GM20431 (cell line): ENCODE data around the gene THEM5.

Source experiments
- in situ Hi-C: fragments of 300-500 bp; cut with MseI, MboI; formaldehyde crosslinking; loops from one replicate; pipeline ENCODE4 v1.15.0; 2020; ENCODE audit warnings: low sequenced_read_pairs; ENCODE audit not compliant: unreplicated experiment

Gene THEM5

DNA sequence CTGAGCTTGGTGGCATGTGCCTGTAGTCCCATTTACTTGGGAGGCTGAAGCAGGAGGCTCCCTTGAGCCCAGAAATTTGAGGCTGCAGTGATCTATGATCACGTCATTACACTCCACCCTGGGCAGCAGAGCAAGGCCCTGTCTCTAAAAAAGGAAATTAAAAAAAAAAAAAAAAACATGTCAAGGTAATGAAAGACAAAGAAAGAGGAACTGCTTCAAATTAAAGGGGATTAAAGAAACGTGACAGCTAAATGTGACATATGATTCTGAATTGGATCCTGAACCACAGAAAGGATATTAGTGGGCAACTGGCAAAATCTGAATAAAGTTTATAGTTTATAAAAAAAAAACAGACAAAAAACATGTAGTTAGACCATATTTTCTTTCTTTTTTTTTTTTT lies 10.1 kb downstream of the THEM5 start:
- in situ Hi-C loops = no loop called here

DNA sequence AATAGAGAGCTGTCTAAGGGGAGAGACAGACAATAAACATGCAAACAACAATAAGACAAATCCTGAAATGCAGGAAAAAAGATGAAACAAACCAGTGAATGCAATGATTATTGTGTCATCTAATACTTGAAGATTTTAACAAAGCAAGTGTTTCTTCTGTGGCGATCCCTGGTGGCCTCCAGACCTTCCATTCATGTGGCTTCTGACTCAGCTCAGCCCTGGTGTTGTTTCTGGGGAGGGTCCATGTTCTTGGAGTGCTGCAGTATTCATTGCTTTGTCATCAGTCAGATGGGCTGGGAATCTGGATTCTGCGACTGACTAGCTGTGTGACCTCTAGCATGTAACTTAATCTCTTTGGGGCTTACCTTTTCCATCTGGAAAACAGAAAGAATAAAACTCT lies 12.4 kb downstream of the THEM5 start:
- in situ Hi-C loops = no loop called here

DNA sequence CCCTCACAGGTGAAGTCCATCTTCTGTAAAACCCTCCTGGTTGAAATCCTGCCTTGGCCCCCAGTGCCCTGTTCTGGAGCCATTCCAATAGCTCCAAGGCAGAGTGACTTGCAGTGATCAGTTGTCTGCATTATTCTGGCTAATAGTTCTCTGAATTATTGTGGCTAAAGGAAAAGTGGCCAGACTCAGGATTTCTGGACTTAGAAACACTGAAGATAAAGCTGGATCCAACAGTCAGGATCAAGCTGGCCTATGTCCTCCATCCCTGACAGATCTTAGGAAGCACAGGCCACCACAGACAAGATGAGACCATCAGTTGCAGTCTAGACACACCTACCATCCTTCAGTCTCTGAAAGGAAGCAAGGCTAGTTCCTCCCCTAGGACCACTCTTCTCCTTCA lies 13.1 kb downstream of the THEM5 start:
- in situ Hi-C loops = no loop called here

DNA sequence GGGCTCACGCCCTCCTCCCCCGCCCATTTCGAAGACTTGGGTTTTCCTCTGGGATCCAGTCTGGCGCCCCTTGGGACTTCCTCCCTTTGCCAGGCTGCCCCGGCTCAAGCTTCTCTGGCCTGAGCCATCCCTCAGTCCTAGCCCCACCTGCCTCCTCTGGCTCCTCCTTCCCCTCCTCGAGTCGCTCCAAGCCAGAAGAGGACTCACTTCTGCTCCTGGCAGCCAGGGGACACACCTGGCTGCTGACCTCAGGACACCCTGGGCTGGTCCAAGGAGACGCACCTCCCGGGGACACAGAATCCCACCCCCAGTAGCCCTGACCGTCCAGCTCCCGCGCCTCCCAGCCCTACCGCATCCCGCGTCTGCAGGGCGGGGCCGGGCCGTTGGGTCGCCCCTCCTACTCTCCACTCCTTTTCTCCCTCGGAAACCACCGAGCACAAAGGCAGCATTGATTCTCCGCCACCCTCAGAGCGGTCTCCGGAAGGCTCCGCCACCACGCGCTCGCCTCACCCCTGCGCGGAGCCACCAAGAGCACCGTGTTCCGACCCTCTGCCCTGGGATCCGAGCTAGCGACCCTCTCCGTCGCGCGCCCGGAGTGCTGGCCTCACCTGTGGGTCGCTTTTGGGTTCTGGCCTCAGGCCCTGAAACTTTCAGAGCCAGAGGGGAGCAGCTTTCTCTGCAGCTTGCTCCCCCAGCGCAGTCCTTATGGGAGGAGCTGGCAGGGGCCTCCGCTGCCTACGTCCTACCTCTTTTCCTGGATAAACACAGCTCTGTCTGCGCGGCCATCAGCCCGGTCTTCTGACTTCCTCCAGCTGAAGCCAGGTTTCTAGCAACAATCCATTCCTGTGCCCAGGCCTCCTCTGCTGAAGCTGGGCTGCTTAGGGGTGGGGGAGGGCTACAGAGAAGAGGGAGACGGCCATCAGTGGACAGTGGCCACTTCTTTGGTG lies 13.8 kb downstream of the THEM5 start, which contains the start of gene C2CD4D:
TSS of gene C2CD4D (minus strand) at position 364 of the 947 bp plus-strand sequence. CDS start 831 bp downstream, outside the sequence.
- in situ Hi-C loops = no loop called here

DNA sequence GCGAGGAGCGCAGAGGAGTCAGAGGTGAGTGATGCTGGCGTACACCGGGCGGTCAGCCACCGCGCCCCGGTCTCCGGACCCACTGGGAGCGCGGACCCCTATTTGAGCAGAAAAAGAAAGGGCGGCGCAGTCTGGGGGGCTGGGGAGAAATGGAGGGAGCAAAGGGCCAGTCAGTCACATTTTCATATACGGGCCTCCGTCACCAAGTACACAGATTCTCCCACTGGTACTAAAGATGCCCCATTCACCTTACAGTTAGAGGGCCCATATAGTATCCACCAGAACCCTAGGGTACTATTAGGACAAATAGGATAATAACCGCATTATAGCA lies 14.5 kb downstream of the THEM5 start:
- in situ Hi-C loops = no loop called here

DNA sequence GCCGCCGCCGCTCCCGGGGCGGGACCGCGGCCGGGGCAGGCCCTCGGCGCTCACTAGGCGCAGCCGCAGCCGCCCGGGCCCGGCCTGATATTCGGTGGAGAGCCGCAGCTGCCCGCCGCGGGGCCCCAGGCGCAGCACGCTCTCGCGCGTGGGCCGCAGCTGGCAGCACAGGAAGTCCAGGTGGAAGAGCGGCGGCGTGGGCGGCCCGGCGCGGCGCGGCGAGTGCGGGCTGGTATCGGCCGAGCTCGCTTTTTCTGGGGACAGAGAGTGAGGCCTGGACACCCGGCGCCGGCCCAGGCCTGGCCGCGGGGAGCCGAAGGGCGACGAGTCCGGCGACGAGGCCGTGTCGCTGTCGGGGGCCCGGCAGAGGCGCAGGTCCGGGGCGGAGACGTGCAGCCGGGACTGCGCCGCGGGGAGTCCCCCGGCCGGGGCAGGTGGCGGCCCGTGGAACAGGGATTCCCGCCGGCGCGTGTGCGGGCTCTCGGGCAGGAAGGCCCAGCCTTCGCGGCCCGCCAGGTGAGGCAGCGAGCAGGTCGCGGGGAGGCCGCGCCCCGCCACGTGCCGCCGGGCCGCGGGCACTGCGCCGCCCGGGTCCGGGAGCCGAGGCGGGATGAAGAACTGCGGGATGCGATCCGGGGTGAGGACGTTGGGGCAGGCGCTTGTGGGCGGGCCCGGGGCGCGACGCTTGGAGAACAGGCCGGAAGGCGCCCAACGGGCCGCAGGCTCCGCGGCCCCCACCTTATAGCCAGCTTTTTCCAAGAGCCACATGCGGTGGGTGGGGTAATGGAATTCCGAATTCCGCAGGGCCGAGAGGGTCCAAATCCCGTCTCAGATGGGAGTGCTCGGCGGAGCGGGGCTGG lies 15.1 kb downstream of the THEM5 start:
- in situ Hi-C loops = no loop called here

DNA sequence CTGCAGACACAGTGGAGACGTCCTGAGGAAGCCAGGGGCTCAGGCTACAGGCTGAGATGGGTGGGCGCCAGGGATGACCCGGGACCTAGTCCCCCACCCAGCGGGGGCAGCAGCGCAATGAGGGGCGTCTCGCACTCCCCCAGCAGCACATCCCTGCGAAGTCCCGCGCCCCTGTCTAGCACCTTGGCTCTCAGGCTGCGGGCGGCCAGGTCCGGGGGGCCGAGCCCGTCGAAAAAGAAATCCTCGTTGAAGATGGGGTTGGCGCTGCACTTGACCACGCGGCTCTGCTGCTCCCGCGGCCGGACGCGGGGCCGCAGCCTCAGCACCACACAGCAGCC lies 15.7 kb downstream of the THEM5 start:
- in situ Hi-C loops = no loop called here

DNA sequence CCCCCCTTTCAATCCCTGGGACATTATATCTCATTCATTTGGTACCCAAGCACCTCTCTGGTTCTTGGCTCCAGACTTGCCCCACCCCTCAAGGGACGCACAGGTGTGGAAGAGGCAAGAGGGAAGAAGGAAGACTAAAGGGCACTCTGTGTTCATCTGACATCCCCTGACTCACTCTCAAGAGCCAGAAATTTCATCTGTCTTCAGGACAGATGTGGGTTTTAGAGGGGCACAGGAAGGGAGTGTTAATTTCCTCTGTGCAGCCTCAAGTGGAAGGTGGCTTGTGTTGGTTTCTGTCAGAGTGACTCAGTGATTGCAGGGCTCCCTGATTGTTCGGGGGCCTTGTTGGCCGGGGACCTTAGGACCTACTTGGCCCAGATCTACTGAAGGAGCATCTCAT lies 16.3 kb downstream of the THEM5 start:
- in situ Hi-C loops = no loop called here

DNA sequence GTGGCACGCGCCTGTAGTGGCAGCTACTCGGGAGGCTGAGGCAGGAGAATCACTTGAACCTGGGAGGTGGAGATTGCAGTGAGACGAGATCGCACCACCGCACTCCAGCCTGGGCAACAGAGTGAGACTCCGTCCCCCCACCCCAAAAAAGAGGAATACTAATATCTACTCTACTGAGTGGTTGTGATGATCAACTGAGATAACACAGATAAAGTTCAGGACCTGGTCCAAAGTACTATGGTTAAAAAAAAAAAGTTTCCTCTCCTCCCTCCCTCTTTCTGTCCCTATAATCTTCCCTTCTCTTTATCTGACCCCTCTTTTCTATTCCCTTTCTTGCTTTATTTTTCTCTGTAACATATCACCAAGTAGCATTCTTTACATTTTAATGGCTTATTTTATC lies 17.9 kb downstream of the THEM5 start:
- in situ Hi-C loops = no loop called here

DNA sequence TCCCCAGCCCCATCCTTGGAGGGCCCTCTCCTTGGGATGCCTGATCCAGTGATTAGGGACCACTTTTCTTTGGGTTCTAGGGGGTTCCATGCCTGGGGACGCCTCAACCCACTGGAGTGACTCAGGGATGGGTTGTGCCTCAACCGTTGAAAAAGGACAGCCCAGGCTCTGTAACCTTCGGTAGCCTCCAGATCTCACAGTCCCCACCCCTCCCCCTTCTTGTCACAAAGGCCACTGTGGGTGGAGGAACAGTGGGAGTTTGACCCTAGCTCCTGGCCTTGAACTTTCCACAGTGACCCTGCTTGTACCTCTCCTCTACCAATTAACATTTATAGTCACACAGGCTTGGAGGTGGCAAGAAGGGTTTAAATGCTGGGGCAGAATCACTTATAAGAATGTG lies 19.3 kb downstream of the THEM5 start:
- in situ Hi-C loops = no loop called here

DNA sequence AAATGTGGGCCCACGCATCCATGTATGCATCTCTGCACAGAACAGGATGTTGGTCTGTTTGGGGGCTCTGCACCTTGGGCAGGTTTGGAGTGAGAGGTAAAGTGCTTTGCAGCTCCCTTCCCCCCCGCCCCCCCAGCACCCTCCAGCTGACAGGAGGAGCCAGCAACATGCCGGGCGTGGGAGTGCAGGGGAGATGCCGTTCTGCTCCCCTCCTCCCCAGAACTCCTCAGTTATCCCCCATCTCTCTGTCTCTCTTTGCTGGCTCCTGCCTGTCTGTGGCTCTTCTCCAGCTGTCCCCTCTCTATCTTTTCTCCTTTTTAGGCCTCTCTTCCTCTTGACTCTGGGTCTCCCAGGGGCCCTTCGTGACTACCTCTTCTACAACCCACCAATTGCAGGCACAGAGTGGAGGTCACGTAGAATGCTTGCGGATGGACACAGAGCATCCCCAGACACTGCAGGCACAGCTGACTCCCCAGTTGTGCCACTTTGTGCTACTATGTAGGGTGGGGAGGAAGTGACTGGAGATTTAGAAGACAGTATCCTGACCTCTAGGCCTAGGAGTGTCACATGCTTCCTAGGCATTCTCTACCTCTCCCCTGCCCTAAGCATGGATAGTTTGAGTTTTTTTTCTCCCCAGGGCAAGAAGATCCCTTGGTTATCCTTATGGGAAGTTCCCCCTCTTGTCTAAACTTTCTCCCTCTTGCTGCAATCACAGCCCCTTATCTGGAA lies 20.2 kb downstream of the THEM5 start:
- in situ Hi-C loops = no loop called here

DNA sequence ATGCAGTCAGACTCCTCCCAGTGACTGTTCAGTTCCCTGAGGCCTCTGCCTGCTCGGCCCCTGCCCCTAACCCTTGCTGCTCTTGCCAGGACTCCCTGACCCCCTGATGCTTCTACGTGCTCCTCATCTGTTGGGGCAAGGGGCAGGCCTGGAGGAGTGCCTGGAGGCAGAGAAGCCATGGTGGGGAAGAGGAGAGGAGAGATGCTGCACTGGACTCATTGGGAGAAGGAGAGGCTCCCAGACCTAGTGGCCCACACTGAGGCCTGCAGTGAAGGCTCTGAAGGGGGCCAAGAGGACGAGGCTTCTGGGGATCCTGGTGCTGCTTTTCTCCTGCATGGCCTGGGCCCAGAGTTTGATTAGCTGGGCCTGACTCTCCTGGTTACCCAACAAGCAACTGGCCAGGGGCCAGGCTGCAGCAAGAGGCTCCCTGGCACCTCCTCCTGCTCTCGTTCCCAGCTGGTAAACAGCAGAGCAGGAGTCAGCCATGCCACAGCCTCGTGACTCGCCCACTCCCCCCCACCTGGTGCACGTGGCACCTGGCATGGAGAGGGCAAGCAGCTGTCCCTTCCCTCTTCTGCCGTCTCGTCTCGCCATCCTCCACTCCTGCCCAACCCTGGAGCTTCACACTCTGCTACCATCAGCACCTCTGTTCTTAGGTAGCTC lies 21.1 kb downstream of the THEM5 start:
- in situ Hi-C loops = no loop called here

DNA sequence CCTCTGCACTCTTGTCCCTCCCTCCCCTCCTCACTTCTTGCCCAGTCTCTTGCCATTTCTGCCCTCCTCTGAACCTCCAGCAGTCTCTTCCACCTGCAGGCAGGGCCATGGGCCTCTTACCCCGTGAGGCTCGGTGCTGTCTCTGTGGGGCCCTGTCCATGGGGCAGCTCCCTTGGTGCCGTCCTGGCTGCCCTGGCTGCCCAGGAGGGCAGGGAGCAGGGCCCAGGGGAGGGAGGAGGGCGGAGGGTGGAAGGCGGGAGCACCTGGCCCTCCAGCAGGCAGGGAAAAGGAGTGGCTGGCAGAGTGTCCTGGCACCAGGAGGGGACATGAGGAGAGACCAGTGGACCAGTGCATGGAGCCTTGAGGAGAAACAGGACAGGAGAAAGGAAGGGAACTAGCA lies 21.9 kb downstream of the THEM5 start, which contains the start of gene RORC:
TSS of gene RORC (minus strand) at position 198 of the 400 bp plus-strand sequence. CDS start at position 160, 38 bp downstream.
- in situ Hi-C loops = no loop called here

DNA sequence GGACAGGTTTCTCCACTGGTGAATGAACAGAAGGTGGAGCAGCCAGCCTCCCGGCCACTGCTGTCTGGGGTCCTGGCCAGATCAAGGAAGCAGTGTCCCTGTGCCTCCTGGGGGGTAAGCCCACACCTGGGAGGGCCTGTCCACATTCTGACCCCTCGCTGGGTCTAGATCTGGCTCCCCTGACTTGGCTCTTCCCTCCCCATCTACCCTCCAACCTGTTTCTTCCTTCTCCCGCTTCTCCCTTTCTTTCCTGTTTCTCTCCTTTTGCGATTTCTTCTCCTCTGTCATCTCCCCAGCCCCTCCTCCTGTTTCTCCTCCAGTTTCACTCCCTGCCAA lies 22.3 kb downstream of the THEM5 start:
- in situ Hi-C loops = no loop called here

DNA sequence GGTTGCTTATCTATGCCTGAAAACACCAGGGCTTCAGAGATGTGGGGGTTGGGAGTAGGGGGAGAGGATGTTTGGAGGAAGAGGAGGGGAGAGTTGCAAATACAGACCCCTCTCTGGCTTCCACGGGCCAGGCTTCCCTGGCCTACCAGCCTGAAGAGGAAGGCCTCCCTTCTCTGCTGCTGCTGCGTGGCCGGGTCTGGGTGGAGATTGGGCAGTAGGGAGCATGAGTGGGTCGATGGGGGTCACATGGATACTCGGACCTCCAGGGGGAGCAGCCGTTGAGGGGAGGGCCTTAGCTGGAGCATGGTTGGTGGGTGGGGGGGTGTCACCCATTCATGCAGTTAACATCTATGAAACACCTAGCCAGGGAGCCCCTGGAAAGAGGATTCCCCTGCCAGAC lies 23.5 kb downstream of the THEM5 start:
- in situ Hi-C loops = no loop called here

DNA sequence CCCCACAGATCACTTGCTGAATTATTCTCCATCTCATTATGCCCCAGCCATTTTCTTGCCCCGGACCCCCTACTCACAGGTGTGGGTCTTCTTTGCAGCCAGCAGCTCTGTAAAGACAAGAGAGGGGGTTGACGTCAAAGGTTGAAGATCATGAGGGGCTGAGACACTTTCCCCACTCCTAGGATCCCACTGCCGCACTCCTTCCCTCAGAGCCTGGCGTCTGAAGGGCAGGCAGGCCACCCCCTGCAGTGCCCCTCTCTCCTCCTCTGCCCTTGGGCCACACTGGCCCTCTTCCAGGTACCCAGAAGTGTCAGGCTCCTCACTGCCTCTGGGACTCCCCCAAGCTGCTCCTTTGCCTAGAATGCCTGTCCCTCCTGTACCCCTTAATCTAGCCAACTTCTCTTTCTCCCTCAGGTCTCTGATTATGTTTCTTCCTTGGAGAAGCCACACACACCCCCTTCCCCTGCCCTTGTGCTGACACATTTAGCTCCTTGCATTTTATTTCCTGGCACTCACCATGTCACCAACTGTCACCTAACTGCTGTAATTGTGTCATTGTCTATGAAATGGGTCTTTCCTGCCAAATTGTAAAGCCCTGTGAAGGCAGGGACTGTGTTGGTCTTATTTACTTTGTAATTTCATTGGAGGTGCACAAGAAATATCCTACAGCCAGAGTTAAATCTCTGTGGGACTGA lies 24.0 kb downstream of the THEM5 start:
- in situ Hi-C loops = no loop called here

DNA sequence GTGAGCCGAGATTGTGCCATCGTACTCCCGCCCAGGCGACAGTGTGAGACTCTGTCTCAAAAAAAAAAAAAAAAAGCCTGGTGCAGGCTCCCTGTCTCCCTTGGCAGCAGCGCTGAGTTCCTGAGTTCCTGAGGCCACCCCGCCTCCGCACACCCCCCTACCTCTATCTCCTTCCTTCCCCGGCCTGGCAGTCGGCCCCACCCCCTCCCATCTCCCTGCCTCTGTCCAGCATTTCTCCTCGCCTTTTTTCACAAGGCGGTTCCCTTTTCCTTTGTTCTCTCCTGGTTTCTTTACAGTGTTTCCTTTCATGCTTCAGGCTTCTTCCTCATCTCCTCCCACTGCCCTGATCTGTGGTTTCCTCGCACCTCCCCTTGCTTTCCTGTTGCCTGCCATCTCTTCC lies 24.6 kb downstream of the THEM5 start:
- in situ Hi-C loops = no loop called here

DNA sequence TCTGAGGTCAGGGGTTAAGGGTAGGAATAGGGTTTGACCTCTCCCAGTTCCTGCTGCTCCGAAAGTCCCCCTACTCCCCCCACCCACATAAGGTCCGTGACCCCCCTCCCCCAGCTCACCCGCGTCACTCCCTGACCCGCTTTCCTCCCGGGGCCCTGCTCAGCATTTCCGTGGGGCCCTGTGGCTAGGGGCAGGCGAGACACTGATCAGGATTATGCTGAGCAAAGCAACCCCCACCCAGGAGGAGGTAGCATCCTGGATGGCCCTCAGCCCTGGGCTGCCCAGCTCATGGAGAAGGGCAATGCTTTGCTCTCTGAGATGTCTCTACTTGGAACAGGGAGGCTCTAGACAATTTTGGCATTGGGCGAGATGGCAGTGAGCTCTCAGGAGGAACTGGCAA lies 25.7 kb downstream of the THEM5 start:
- in situ Hi-C loops = no loop called here
